HG03575 (cell line): ENCODE data around the gene RTP1.
"Not testable (repeated sequence)": the region's sequence is repeated elsewhere in the genome, so short reads cannot be mapped to it uniquely, and the experiment has no call there.

ENCODE experiments used
- ATAC-seq: cut with Tn5 transposase; IDR thresholded peaks from one replicate; pipeline ENCODE4 v1.9.1; 2021; ENCODE audit not compliant: unreplicated experiment, insufficient number of reproducible peaks, low FRiP score; ENCODE audit errors: extremely low read depth

The RTP1 gene

DNA sequence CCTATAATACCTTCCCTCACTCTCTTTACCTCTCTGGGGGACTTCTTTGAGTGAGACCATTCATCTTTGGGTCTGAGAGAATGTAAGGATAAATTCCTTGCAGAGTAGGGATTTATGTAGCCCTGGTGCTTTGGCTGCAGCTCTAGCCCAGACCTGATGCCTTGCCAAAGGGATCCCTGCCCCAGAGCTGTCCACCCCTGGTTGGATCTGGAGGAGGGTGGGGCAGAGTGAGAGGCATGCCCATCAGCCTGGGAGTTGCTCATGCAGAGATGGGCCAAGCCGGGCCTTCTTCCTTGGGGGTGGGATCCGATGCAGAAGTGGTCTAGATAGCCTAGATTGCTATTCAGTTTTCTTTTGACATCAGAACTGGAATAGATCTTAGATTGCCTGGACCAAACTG is 31.5 kb downstream of the RTP1 start:
- ATAC-seq = no peak

DNA sequence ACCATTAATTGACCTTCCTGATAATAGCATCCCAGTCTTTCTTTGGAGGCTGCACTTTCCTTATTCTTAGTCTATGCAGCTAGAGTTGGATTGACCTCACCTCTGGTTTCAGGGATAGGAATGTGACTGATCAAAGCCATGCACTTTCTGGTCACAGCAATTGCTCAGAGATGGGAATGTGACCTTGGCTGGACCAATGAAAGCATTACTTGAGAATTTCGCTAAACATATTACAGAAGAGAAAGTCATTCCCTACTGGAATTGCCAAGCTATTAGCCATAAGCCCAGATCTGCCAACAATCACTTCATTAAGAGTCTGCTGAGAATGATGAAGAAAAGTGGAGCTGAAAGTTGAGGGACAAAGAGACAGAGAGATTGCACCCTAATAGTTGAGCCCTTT is 32.7 kb downstream of the RTP1 start:
- no peak for ATAC-seq

DNA sequence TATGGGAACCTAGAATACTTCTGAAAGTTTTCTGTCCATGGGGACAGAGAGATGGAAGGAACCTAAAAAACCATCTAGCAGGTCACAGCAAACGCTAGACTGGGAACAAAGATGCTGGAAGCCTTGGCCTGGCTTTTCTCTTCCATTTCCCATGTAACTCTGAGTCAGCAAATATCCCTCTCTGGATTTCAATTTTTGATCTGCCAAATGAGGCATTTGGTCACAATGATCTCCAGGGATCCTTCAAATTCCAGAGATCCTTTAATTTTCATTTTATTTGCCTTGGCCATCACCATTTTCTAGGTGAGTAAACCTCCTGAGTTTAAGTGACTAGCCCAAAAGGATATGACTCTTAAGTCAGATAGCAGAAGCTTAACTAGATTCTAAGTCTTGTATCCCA is 39.7 kb downstream of the RTP1 start:
- no peak for ATAC-seq

DNA sequence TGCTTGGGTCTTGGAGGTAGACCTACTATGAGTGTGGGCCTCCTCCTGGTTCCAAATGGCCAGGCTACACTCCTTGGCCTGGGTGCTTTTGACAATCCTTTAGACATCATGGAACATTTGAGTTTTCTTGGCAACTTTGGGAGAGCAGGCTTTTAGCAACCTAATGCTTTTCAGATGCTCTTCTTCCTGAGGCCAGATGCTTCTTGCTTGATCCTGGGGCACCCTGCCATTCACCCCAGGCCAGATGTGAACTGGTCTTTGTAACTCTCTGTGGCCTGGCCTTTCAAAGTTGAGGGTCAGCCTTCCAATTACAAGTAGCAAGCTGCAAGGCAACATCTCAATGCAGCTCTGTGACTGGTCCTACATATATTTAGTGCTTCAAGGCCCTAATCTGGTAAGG is 40.5 kb downstream of the RTP1 start:
- no peak for ATAC-seq

DNA sequence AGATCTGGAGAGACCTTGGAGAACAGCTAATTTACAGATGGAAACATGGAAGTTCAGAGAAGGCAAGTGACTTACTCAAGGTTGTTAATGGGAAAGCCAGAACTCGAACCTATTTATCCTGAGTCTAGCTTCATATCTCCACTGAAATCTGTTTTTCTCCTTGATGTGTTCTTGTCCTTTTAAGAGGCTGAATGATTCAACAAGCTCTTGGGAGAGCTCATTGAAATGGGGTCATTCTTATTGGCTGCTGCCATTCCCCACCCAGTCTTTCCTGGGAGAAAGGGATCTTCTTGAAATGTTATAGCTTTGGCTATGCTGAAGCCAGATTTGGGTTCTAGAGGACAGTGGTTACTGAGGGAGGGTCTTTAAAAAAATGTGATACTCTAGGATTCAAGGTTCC is 41.0 kb downstream of the RTP1 start:
- no peak for ATAC-seq

DNA sequence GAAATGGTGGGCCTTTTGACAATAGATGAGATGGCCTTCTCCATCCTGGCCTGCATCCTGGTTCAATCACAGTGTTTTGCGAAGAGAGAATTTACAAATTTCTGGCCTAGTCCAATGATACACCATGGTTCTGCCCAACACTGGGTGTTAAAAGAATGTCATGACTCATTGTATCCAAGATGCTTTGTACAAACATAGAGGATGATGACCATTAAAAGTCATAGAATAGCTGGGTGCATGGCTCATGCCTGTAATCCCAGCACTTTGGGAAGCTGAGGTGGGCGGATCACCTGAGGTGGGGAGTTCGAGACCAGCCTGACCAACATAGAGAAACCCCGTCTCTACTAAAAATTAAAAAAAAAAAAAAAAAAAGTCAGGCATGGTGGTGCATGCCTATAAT is 41.5 kb downstream of the RTP1 start:
- ATAC-seq = not testable (repeated sequence)

DNA sequence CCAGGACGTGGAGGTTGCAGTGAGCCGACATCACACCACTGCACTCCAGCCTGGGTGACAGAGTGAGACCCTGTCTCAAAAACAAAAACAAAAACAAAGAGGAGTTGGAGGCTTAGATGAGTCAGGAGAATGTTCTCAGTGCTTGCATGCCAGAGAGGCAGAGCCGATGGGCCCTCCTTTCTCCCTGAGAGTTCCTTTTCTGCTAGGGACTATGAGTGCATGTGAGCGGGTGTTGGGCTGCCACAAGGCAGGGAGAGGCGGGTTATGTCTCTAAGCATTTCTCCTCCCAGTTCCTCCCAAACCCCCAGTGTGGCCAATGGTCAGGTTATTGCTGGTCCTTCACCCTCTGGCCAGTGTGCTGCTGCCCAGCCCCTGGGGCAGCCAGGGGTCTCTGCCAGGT is 45.1 kb downstream of the RTP1 start:
- no peak for ATAC-seq

DNA sequence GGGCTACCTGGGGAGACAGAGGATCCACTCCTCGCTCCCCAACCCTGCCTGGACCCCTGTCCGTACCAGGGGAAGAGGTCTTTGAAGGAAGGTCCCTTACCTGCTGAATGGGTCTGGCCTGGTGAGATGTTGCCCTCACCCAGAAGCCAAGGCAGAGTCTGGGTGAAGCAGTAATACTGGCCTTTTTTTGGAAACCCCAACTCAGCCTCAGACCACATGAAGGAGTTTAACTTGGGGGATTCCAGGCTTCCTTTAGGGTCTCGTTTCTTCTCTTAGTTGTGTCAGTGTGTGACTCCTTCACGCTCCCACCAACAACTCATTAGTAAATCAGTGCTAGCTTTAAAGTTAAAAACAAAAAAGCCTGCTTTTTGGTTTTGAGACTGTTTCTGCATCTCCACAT is 45.6 kb downstream of the RTP1 start:
- ATAC-seq = no peak

DNA sequence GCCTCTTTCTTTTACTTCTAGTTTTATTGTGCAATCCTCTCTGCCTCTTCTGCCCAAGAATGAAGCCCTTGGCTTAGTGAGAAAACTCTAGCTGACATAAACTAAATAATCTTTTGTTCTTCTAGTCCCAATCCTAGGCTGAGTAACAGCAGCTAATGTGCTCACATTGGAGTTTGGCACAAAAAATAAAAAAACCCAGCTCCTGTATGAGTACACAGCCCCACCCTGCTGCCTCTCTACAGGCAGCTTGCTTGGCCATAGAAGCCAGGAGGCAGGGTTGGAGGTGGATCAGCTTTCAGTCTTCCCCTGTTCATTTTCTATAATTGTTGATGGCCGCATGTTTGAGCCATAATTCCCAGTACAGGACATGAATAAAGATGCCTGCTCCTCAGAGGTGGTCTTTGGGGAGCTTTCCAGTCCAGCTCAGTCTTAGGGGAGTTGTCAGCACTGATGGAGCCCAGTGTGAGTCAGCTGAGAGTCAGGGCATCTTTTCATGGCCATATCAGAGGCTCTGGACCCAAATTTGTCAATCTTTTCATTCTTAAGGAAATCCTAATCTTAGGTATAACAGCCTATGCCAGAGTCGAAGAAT is 46.7 kb downstream of the RTP1 start:
- no peak for ATAC-seq

DNA sequence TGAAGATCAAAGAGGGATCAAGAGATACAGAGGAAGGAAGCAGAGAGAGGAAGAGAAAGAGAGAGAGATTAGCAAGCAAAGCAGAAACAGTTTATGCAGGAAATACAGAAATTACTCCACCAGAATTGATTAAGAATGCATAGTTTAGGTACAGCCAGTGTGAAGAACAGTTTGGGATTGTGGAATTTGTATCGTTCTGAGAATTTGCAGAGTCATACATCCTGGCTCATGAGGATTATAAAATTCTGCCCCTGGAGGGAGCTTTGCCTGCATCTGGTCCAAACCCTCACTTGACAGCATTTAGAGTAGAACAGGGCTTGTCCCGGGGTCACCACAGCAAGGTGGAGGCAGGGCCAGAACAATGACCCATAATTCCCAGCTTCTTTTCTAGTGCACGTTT is 50.1 kb downstream of the RTP1 start:
- ATAC-seq = no peak
